GM19099 (cell line): ENCODE data around the gene KCNQ4.

Experiments used
- POLR2A ChIP-seq: IDR thresholded peaks from 3 replicates; pipeline ENCODE4 v1.6.1; 2011; ENCODE audit warnings: low read depth; ENCODE audit not compliant: insufficient read length; ENCODE audit errors: extremely low read depth

Gene KCNQ4

GRCh38 chr1:40842207-40842606 lies 58.6 kb downstream of the KCNQ4 start:
- TF ChIP-seq POLR2A: no peak

GRCh38 chr1:40842691-40843090 lies 59.1 kb downstream of the KCNQ4 start:
- TF ChIP-seq POLR2A: no peak

- no peak for TF ChIP-seq POLR2A
These were observed 60.5 kb downstream of the KCNQ4 start for GRCh38 chr1:40844079-40844478.

GRCh38 chr1:40844887-40845878 lies 61.6 kb downstream of the KCNQ4 start:
- TF ChIP-seq POLR2A: no peak

GRCh38 chr1:40845895-40846294 lies 62.3 kb downstream of the KCNQ4 start:
- TF ChIP-seq POLR2A: no peak

GRCh38 chr1:40847023-40847745 lies 63.6 kb downstream of the KCNQ4 start:
- no peak for TF ChIP-seq POLR2A

- no peak for TF ChIP-seq POLR2A
These were observed 65.1 kb downstream of the KCNQ4 start for GRCh38 chr1:40848530-40849189.

- TF ChIP-seq POLR2A: no peak
These were observed 66.4 kb downstream of the KCNQ4 start for GRCh38 chr1:40849801-40850592.

GRCh38 chr1:40851643-40852042 lies 68.1 kb downstream of the KCNQ4 start:
- TF ChIP-seq POLR2A: no peak

- TF ChIP-seq POLR2A: no peak
These were observed 69.7 kb downstream of the KCNQ4 start for GRCh38 chr1:40853113-40853884.

GRCh38 chr1:40853885-40854170 lies 70.2 kb downstream of the KCNQ4 start:
- TF ChIP-seq POLR2A: no peak

- TF ChIP-seq POLR2A: no peak
These were observed 71.9 kb downstream of the KCNQ4 start for GRCh38 chr1:40855513-40855912.

- no peak for TF ChIP-seq POLR2A
These were observed 72.5 kb downstream of the KCNQ4 start for GRCh38 chr1:40856116-40856515.
